CD4-positive, alpha-beta T cell (primary cell): ENCODE measurements around the gene CCDC9B. TPM values are rescaled to one million over a fixed set of nuclear protein-coding genes. Genes with fewer than 3 reads are reported as not detected.

Source experiments
- ATAC-seq: fragments of 200-7000 bp; cut with Tn5 transposase; one replicate; pipeline ENCODE4 v1.10.0; 2022; ENCODE audit warnings: mild to moderate bottlenecking; ENCODE audit not compliant: poor library complexity
- CTCF ChIA-PET: fragments of 350-600 bp; sonication (Branson Sonifier 250); formaldehyde crosslinking; loops from one replicate; lab custom pipeline; 2021; ENCODE audit warnings: antibody characterized with exemption, inconsistent platforms; lab: Charles Lee
- POLR2A ChIA-PET: fragments of 350-600 bp; sonication (Branson Sonifier 250); formaldehyde crosslinking; loops from one replicate; lab custom pipeline; 2021; ENCODE audit warnings: antibody characterized with exemption, inconsistent platforms; lab: Charles Lee
- DNase-seq, 14 experiments: peaks; one replicate each; pipeline ENCODE4 v3.0.0-alpha.2; 2013 to 2020; ENCODE audit warnings: mixed read lengths in 2 of 14
- H3K27ac ChIP-seq, 2 donors: one replicate each; pipeline versions ENCODE4 v1.5.1 to v1.7.0; 2013; ENCODE audit warnings: low read length in 2 of 2, low read depth in 1 of 2, mild to moderate bottlenecking in 1 of 2
- H3K27me3 ChIP-seq, 2 experiments: 1 replicate in 1 of 2; 2 replicates in 1 of 2; pipeline versions ENCODE4 v1.6.1 to v1.7.0; 2013; ENCODE audit warnings: low read length in 2 of 2, control low read depth in 1 of 2, mild to moderate bottlenecking in 1 of 2, moderate library complexity in 1 of 2; ENCODE audit not compliant: insufficient read depth in 2 of 2, control insufficient read depth in 1 of 2
- H3K36me3 ChIP-seq: one replicate; pipeline ENCODE4 v1.6.1; 2013; ENCODE audit warnings: low read length, control low read depth; ENCODE audit not compliant: insufficient read depth
- H3K4me1 ChIP-seq: one replicate; pipeline ENCODE4 v1.6.1; 2013; ENCODE audit warnings: low read length, control low read depth; ENCODE audit not compliant: insufficient read depth
- H3K4me3 ChIP-seq: one replicate; pipeline ENCODE4 v1.5.1; 2013; ENCODE audit warnings: mild to moderate bottlenecking, low read length, moderate library complexity
- H3K9me3 ChIP-seq, 2 experiments: 1 replicate in 1 of 2; 2 replicates in 1 of 2; pipeline versions ENCODE4 v1.6.1 to v1.7.0; 2013; ENCODE audit warnings: low read length in 2 of 2, mild to moderate bottlenecking in 2 of 2, control low read depth in 1 of 2, moderate library complexity in 1 of 2; ENCODE audit not compliant: control insufficient read depth in 1 of 2, insufficient read depth in 1 of 2
- H3K27ac Mint-ChIP-seq: one replicate; pipeline ENCODE4 v1.8.0; 2020; ENCODE audit warnings: mixed read lengths
- H3K27me3 Mint-ChIP-seq: one replicate; pipeline ENCODE4 v1.8.0; 2021; ENCODE audit warnings: mixed read lengths
- H3K36me3 Mint-ChIP-seq: one replicate; pipeline ENCODE4 v1.8.0; 2021; ENCODE audit warnings: low read depth, mixed read lengths
- H3K4me1 Mint-ChIP-seq: one replicate; pipeline ENCODE4 v1.8.0; 2021; ENCODE audit warnings: low read depth, mixed read lengths
- H3K4me3 Mint-ChIP-seq: one replicate; pipeline ENCODE4 v1.8.0; 2020; ENCODE audit warnings: mild to moderate bottlenecking, mixed read lengths
- H3K9me3 Mint-ChIP-seq: one replicate; pipeline ENCODE4 v1.8.0; 2020; ENCODE audit warnings: mixed read lengths
- CTCF ChIP-seq: fragments of 200-600 bp; IDR thresholded peaks from one replicate; pipeline ENCODE4 v1.8.0; 2022; ENCODE audit warnings: antibody characterized with exemption, mild to moderate bottlenecking
- intact Hi-C, 2 experiments: fragments of 100-400 bp; cut with DNase I in 1 of 2; cut with micrococcal nuclease in 1 of 2; formaldehyde crosslinking; loops; one replicate each; pipeline versions ENCODE4 v1.15.1 to v1.9.0; 2023 to 2025; cut with DNase I, micrococcal nuclease
- total RNA-seq, 174 experiments: library from RNA in 2 of 174; stranded (reverse) in 2 of 174; gene quantifications; one replicate each; pipeline ENCODE4 v1.2.3 and lab custom pipeline; 2021 to 2026

CCDC9B gene
- total RNA-seq, 2 experiments from 2014 or later: 1.0 to 1.5 TPM

- H3K36me3 Mint-ChIP-seq: no peaks in the 10 kb centered on the region
- H3K27ac Mint-ChIP-seq: no peak overlapping the region
- H3K4me1 Mint-ChIP-seq: peaks cover 10% of the 10 kb centered on the region
- POLR2A ChIA-PET: interaction anchor here (1.0 kb wide), 1 partner anchor 14 kb away, joined by 3 read pairs; no protein-coding TSS in a partner anchor
- DNase-seq: no peak
- H3K27me3 Mint-ChIP-seq: no peaks in the 10 kb centered on the region
- no peak overlapping the region for H3K27ac ChIP-seq
- H3K4me1 ChIP-seq: peaks cover 24% of the 10 kb centered on the region
- H3K4me3 Mint-ChIP-seq: no peak overlapping the region
- H3K27me3 ChIP-seq: no peaks in the 10 kb centered on the region
- H3K36me3 ChIP-seq: no peaks in the 10 kb centered on the region
- no peak overlapping the region for H3K4me3 ChIP-seq
- TF ChIP-seq CTCF: no peak
- no peaks in the 10 kb centered on the region for H3K9me3 Mint-ChIP-seq
- ATAC-seq: no peak
- H3K9me3 ChIP-seq: no peaks in the 10 kb centered on the region
- intact Hi-C loops: loop anchor here (5.0 to 10.0 kb wide), 2 partner anchors 122 to 555 kb away; partner anchors contain the start of gene FSIP1 (in 1 of the 2)
- CTCF ChIA-PET: interaction anchor here (0.9 to 3.7 kb wide), 4 partner anchors 13 to 65 kb away, joined by 3 to 48 read pairs (median 18); partner anchors contain the start of gene INAFM2
Observed at GRCh38 chr15:40339621-40339945, 1.2 kb downstream of the CCDC9B start.

GRCh38 chr15:40338921-40339620 lies 1.7 kb downstream of the CCDC9B start:
- intact Hi-C loops: loop anchor here (1.0 to 10.0 kb wide), 6 partner anchors 18 to 554 kb away; partner anchors contain the start of genes FSIP1 (in 1 of the 2) and PLCB2 (in 1 of the 2)
- no peak overlapping the region for H3K4me3 Mint-ChIP-seq
- H3K4me1 ChIP-seq: peaks cover 24% of the 10 kb centered on the region
- H3K4me1 Mint-ChIP-seq: peaks cover 15% of the 10 kb centered on the region
- no peaks in the 10 kb centered on the region for H3K36me3 Mint-ChIP-seq
- TF ChIP-seq CTCF: no peak
- no peak overlapping the region for H3K27ac ChIP-seq
- H3K4me3 ChIP-seq: no peak overlapping the region
- no peaks in the 10 kb centered on the region for H3K9me3 ChIP-seq
- CTCF ChIA-PET: interaction anchor here (0.9 to 3.7 kb wide), 10 partner anchors 12 to 65 kb away, joined by 3 to 48 read pairs (median 14); partner anchors contain the start of genes INAFM2 and PLCB2
- no peaks in the 10 kb centered on the region for H3K9me3 Mint-ChIP-seq
- no peaks in the 10 kb centered on the region for H3K36me3 ChIP-seq
- ATAC-seq (no peak), DNase-seq (no peak)
- POLR2A ChIA-PET: interaction anchor here (1.0 to 4.2 kb wide), 4 partner anchors 14 to 31 kb away, joined by 3 to 34 read pairs (median 12); partner anchors contain the start of genes INAFM2 and PLCB2
- no peaks in the 10 kb centered on the region for H3K27me3 ChIP-seq
- H3K27ac Mint-ChIP-seq: no peak overlapping the region
- H3K27me3 Mint-ChIP-seq: no peaks in the 10 kb centered on the region

GRCh38 chr15:40338041-40338657 lies 2.6 kb downstream of the CCDC9B start:
- Mint-ChIP-seq H3K27me3 (no peaks in the 10 kb centered on the region), H3K36me3 (no peaks in the 10 kb centered on the region), H3K4me1 (peaks cover 21% of the 10 kb centered on the region), H3K9me3 (no peaks in the 10 kb centered on the region), H3K27ac (no peak overlapping the region), H3K4me3 (no peak overlapping the region)
- peak; percentile 64 to 89 (median 73) for DNase-seq
- ChIA-PET POLR2A (interaction anchor here (1.4 to 4.2 kb wide), 5 partner anchors 13 to 59 kb away, joined by 6 to 34 read pairs (median 8); partner anchors contain the start of genes INAFM2 and PLCB2), CTCF (interaction anchor here (0.7 to 3.7 kb wide), 22 partner anchors 11 to 651 kb away, joined by 3 to 48 read pairs (median 6); partner anchors contain the start of genes ANKRD63, DISP2, INAFM2 and IVD)
- Histone ChIP-seq H3K9me3 (no peaks in the 10 kb centered on the region), H3K36me3 (no peaks in the 10 kb centered on the region), H3K27ac (no peak overlapping the region), H3K27me3 (no peaks in the 10 kb centered on the region), H3K4me1 (peaks cover 31% of the 10 kb centered on the region), H3K4me3 (no peak overlapping the region)
- peak; percentile 81 for ATAC-seq
- intact Hi-C loops: loop anchor here (1.0 to 10.0 kb wide), 6 partner anchors 17 to 553 kb away; partner anchors contain the start of genes FSIP1 (in 1 of the 2) and PLCB2 (in 1 of the 2)
- TF ChIP-seq CTCF: peak; percentile 90
